HepG2 (cell line): Measurements from ENCODE around the gene PHACTR3. TPM values are rescaled to one million over a fixed set of nuclear protein-coding genes. Genes with fewer than 3 reads are reported as not detected.

Source experiments
- BRCA1 ChIP-seq: sonication (generic); formaldehyde crosslinking; IDR thresholded peaks from 2 replicates; pipeline ENCODE4 v1.4.0; 2020; ENCODE audit warnings: missing genetic modification reagents
- FOSL1 ChIP-seq: sonication (generic); formaldehyde crosslinking; IDR thresholded peaks from 2 replicates; pipeline ENCODE4 v1.9.0; 2021; ENCODE audit warnings: missing genetic modification reagents, borderline replicate concordance
- HNF4A ChIP-seq: sonication (generic); formaldehyde crosslinking; IDR thresholded peaks from 2 replicates; pipeline ENCODE4 v1.4.0; 2020; ENCODE audit warnings: missing genetic modification reagents
- MEF2D ChIP-seq: sonication (generic); formaldehyde crosslinking; IDR thresholded peaks from 2 replicates; pipeline ENCODE4 v1.5.1; 2020; ENCODE audit warnings: mild to moderate bottlenecking, missing genetic modification reagents
- MIER2 ChIP-seq: IDR thresholded peaks from 2 replicates; pipeline ENCODE4 v1.6.1; 2016; ENCODE audit warnings: missing biosample characterization, missing genetic modification reagents
- MYC ChIP-seq: sonication (generic); formaldehyde crosslinking; IDR thresholded peaks from 2 replicates; pipeline ENCODE4 v1.9.0; 2021; ENCODE audit warnings: missing genetic modification reagents, borderline replicate concordance
- NFATC3 ChIP-seq: sonication (generic); formaldehyde crosslinking; IDR thresholded peaks from 2 replicates; pipeline ENCODE4 v1.5.1; 2020; ENCODE audit warnings: mild to moderate bottlenecking, missing genetic modification reagents
- REPIN1 ChIP-seq: sonication (generic); formaldehyde crosslinking; IDR thresholded peaks from 2 replicates; pipeline ENCODE4 v1.8.0; 2022; ENCODE audit warnings: missing genetic modification reagents, low read depth, mild to moderate bottlenecking, borderline replicate concordance
- RFX5 ChIP-seq: IDR thresholded peaks from 2 replicates; pipeline ENCODE4 v1.6.1; 2011; ENCODE audit warnings: low read depth, low read length, improper control_type of control experiment
- THAP11 ChIP-seq: IDR thresholded peaks from 2 replicates; pipeline ENCODE4 v1.6.1; 2016; ENCODE audit warnings: missing biosample characterization, missing genetic modification reagents
- U2AF2 ChIP-seq: fragments of 200-400 bp; formaldehyde crosslinking; IDR thresholded peaks from 2 replicates; pipeline ENCODE4 v1.6.1; 2017; ENCODE audit warnings: low read depth, mild to moderate bottlenecking, low read length
- ZBTB33 ChIP-seq: sonication (generic); formaldehyde crosslinking; IDR thresholded peaks from 2 replicates; pipeline ENCODE4 v1.4.0; 2020; ENCODE audit warnings: missing genetic modification reagents
- ZBTB7B ChIP-seq: sonication (generic); formaldehyde crosslinking; IDR thresholded peaks from 2 replicates; pipeline ENCODE4 v1.4.0; 2020; ENCODE audit warnings: missing genetic modification reagents
- ZFP36L1 ChIP-seq: sonication (generic); formaldehyde crosslinking; IDR thresholded peaks from 2 replicates; pipeline ENCODE4 v1.8.0; 2022; ENCODE audit warnings: mild to moderate bottlenecking, missing genetic modification reagents, moderate library complexity
- ZMYM3 ChIP-seq: sonication (generic); formaldehyde crosslinking; IDR thresholded peaks from 2 replicates; pipeline ENCODE4 v1.5.1; 2020; ENCODE audit warnings: mild to moderate bottlenecking, missing genetic modification reagents
- ZMYM4 ChIP-seq: sonication (generic); formaldehyde crosslinking; IDR thresholded peaks from 2 replicates; pipeline ENCODE4 v1.8.1; 2023; ENCODE audit warnings: mild to moderate bottlenecking, missing genetic modification reagents
- ZNF703 ChIP-seq: sonication (generic); formaldehyde crosslinking; IDR thresholded peaks from 2 replicates; pipeline ENCODE4 v1.5.1; 2020; ENCODE audit warnings: missing genetic modification reagents, mild to moderate bottlenecking, moderate library complexity, borderline replicate concordance
- ZNF781 ChIP-seq: sonication (generic); formaldehyde crosslinking; IDR thresholded peaks from 2 replicates; pipeline ENCODE4 v1.5.1; 2020; ENCODE audit warnings: borderline replicate concordance, mild to moderate bottlenecking, missing genetic modification reagents; ENCODE audit errors: not compliant biosample characterization
- polyA plus RNA-seq, 8 experiments: library from polyadenylated mRNA; depleted of rRNA in 3 of 8; stranded (reverse) in 7 of 8; unstranded in 1 of 8; fragments of >200 nt; fragmentation: Illumina TruSeq in 4 of 8; extraction: Trizol in 4 of 8; gene quantifications; 2 replicates each; pipeline versions ENCODE4 v1.2.1 to v1.2.3, GENCODE V29; 2011 to 2016; ENCODE audit warnings: low read depth in 4 of 8, missing spikeins in 1 of 8, mixed read lengths in 1 of 8; ENCODE audit not compliant: insufficient read depth in 1 of 8
- total RNA-seq, 5 experiments: library from RNA; depleted of rRNA; stranded (reverse); fragments of >200 nt; fragmentation: Illumina TruSeq; extraction: Trizol; gene quantifications; 2 replicates each; pipeline ENCODE4 v1.2.3, GENCODE V29; 2016; ENCODE audit warnings: low read depth in 1 of 5
- TF ChIP-seq, protein P1 (sequence below): sonication (generic); formaldehyde crosslinking; IDR thresholded peaks from 2 replicates; pipeline ENCODE4 v1.5.0; 2020; ENCODE audit warnings: mild to moderate bottlenecking, missing genetic modification reagents, borderline replicate concordance
- TF ChIP-seq, protein P2 (sequence below): IDR thresholded peaks from 2 replicates; pipeline ENCODE4 v1.6.1; 2016; ENCODE audit warnings: missing compliant biosample characterization, missing genetic modification reagents, borderline replicate concordance

The PHACTR3 gene
- total and polyA plus RNA-seq, 2 of the 13 experiments (the other 11 are each of a cell fraction or from before 2014, with no cell fraction given): not detected

GRCh38 chr20:59585714-59586409 is 18.5 kb upstream of the PHACTR3 start (continued):
- TF ChIP-seq ZBTB33 (CRISPR knock-in tag): no peak
- TF ChIP-seq ZMYM3 (CRISPR knock-in tag): no peak
- no peak for TF ChIP-seq ZNF781 (CRISPR knock-in tag)
- no peak for TF ChIP-seq ZFP36L1
- no peak for TF ChIP-seq RFX5
- TF ChIP-seq HNF4A: peak; percentile 68; the same call in 1 of the 2 replicates
- no peak for TF ChIP-seq ZMYM4 (CRISPR knock-in tag)
- no peak for TF ChIP-seq ZNF703 (CRISPR knock-in tag)
- no peak for TF ChIP-seq REPIN1 (CRISPR knock-in tag)
- TF ChIP-seq ZBTB7B (CRISPR knock-in tag): no peak
- no peak for TF ChIP-seq NFATC3 (CRISPR knock-in tag)
- no peak for TF ChIP-seq U2AF2
- TF ChIP-seq, protein P1, sequence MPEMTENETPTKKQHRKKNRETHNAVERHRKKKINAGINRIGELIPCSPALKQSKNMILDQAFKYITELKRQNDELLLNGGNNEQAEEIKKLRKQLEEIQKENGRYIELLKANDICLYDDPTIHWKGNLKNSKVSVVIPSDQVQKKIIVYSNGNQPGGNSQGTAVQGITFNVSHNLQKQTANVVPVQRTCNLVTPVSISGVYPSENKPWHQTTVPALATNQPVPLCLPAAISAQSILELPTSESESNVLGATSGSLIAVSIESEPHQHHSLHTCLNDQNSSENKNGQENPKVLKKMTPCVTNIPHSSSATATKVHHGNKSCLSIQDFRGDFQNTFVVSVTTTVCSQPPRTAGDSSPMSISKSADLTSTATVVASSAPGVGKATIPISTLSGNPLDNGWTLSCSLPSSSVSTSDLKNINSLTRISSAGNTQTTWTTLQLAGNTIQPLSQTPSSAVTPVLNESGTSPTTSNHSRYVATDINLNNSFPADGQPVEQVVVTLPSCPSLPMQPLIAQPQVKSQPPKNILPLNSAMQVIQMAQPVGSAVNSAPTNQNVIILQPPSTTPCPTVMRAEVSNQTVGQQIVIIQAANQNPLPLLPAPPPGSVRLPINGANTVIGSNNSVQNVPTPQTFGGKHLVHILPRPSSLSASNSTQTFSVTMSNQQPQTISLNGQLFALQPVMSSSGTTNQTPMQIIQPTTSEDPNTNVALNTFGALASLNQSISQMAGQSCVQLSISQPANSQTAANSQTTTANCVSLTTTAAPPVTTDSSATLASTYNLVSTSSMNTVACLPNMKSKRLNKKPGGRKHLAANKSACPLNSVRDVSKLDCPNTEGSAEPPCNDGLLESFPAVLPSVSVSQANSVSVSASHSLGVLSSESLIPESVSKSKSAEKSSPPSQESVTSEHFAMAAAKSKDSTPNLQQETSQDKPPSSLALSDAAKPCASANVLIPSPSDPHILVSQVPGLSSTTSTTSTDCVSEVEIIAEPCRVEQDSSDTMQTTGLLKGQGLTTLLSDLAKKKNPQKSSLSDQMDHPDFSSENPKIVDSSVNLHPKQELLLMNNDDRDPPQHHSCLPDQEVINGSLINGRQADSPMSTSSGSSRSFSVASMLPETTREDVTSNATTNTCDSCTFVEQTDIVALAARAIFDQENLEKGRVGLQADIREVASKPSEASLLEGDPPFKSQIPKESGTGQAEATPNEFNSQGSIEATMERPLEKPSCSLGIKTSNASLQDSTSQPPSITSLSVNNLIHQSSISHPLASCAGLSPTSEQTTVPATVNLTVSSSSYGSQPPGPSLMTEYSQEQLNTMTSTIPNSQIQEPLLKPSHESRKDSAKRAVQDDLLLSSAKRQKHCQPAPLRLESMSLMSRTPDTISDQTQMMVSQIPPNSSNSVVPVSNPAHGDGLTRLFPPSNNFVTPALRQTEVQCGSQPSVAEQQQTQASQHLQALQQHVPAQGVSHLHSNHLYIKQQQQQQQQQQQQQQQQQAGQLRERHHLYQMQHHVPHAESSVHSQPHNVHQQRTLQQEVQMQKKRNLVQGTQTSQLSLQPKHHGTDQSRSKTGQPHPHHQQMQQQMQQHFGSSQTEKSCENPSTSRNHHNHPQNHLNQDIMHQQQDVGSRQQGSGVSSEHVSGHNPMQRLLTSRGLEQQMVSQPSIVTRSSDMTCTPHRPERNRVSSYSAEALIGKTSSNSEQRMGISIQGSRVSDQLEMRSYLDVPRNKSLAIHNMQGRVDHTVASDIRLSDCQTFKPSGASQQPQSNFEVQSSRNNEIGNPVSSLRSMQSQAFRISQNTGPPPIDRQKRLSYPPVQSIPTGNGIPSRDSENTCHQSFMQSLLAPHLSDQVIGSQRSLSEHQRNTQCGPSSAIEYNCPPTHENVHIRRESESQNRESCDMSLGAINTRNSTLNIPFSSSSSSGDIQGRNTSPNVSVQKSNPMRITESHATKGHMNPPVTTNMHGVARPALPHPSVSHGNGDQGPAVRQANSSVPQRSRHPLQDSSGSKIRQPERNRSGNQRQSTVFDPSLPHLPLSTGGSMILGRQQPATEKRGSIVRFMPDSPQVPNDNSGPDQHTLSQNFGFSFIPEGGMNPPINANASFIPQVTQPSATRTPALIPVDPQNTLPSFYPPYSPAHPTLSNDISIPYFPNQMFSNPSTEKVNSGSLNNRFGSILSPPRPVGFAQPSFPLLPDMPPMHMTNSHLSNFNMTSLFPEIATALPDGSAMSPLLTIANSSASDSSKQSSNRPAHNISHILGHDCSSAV: no peak
- TF ChIP-seq MIER2: no peak
- no peak for TF ChIP-seq BRCA1 (CRISPR knock-in tag)
- TF ChIP-seq MEF2D (CRISPR knock-in tag): peak; percentile 45; the same call in 1 of the 2 replicates
- TF ChIP-seq MYC (CRISPR knock-in tag): no peak
- TF ChIP-seq THAP11: no peak
- TF ChIP-seq, protein P2, sequence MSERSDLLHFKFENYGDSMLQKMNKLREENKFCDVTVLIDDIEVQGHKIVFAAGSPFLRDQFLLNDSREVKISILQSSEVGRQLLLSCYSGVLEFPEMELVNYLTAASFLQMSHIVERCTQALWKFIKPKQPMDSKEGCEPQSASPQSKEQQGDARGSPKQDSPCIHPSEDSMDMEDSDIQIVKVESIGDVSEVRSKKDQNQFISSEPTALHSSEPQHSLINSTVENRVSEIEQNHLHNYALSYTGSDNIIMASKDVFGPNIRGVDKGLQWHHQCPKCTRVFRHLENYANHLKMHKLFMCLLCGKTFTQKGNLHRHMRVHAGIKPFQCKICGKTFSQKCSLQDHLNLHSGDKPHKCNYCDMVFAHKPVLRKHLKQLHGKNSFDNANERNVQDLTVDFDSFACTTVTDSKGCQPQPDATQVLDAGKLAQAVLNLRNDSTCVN: no peak
- no peak for TF ChIP-seq FOSL1
